ENCODE results near the gene TIMP2.
"Not testable (repeated sequence)": the region's sequence is repeated elsewhere in the genome, so short reads cannot be mapped to it uniquely, and the experiment has no call there.

Gene TIMP2

DNA sequence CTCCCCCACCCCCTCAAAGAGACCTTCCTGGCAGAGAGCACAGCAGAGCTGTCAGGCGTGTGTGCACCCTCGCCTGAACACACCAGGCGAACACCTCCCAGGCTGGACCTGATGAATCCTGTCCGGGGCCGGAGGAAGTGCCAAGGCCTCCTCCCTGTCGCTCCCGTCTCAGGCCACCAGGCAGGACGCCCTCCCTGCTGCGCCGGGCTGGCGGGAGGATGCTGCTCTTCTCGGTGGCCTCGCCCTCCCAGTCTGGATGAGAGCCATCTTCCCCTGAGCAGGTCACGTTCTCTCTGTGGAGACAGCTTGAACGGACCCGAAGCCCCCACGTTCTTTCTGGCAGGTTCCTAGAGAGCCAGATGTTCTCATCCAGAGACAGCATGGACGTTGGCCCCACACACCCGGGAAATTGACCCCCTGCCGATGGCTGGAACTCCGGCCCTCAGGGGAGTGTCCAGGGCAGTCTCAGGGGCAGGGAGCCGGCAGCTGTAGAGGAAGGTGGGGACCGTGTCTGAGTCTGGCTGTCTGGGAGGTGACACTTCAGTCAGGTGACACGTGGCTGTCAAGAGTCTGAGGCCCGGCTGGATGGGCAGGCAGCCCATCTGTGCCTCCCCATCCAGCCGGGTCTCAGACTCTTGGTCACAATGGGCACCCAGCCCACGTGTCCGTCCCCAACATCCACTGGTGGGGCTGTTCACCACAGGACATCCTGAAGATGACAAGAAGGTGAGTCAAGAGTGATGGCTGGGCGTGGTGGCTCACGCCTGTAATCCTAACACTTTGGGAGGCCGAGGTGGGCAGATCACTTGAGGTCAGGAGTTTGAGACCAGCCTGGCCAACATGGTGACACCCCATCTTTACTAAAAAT, 5.0 kb upstream of the TIMP2 start:
- DNase-seq (ENCODE audit: low read depth): no peak

DNA sequence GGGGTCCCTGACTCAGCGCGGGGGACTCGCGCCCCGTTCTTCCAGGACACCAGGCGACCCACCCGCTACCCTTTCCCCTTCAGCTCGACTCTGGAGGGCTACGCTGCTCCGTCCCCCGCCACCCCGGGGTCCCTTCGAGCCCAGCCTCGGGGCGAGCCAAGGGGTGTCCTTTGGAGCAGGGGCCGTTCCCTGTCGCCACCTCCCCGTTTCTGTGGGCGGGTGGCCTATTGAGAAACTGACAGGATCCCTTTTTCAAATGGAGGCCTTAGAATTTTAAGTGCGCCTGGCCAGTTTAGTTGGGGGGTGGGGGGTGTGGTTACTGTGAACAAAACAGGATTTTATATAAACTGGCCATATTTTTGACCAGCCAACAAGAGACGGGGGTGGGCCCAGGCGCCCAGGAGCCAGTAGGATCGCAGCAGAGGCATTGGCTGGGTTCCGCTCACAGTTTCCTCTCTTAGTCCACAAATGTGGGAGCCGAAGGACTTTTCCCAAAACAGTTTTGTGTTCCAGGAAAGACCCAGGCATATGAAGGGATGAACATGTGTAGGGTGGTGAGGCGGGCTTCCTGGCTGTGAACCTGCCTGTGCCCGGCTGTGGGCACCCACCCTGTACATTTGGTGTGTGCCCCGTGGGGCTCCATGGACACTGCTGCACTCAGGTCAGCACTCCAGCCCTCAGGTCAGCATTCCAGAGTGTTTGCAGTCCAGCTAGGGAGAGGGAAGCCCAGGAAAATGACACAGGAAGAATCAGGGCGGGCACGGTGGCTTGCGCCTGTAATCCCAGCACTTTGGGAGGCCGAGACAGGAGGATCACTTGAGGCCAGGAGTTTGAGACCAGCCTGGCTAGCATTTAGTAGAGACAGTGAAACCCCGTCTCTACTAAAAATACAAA, 722 bp upstream of the TIMP2 start:
- DNase-seq (ENCODE audit: low read depth): no peak

DNA sequence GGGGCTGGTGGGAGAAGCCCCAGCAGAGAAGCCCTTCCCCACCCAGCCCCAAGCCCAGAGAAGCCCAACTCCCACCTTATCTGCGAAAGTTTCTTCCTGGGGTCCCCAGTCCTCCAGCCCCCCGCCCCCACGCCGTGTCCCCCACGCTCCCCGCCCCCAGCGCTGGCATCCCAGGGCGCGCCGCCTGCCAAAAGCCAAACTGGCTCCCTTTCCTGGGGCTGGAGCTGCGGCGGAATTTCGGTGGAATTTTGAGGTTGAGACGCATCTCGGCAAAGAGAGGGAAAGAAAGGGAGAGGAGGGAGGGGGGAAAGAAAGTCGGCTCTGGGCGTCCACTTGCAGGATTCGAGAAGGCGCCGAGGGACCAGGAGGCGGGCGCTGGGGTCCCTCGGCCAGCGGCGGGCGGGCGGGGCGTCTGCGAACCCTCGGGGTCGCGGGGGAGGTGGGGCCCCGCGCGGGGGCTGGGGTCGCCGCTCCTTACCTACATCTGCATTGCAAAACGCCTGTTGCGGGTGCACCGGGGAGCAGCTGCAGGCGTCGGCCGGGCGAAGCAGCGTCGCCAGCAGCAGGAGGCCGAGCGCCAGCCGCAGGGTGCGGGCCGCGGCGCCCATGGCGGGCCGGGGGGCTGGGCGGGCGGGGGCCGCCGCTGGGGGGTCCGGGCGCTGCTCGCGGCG, 571 bp downstream of the TIMP2 start:
- DNase-seq (ENCODE audit: low read depth): no peak

DNA sequence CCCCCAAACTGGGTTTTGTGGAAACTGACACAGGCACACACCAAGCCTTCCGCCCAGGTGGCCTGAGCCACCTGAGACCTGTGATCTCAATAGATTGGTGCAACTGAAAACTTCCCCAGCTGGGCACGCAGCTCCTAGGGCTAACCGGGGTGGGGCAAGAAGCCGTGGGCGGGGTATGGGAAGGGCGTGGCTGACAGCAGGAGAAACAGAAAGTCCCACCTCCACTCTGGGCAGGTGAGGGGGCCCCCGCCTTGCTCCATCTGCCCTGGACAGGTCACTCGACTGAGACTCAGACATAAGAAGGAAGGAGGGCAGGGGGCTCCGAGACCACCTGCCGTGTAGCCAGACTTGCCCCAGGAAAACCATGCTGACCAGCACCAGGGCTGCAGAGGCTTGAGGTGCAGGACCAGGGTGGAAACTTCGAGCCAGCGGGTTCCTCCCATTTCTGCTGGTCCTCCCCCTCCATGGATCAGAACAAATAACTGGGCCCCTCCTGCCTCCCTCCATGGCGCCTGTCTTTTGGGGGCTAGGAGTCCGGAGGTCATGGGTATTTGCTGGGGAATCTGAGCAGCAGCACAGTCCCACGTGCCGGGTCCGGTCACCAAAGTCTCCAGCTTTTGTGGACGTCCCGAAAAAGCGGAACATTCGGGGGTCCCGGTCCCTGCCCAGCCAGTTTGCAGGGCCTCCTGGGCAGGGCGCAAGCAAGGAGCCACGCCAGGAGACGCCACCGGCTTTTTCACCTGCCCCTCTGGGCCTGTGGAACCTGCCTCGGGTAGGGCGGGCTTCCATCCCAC, 1.3 kb downstream of the TIMP2 start:
- DNase-seq (ENCODE audit: low read depth): no peak

DNA sequence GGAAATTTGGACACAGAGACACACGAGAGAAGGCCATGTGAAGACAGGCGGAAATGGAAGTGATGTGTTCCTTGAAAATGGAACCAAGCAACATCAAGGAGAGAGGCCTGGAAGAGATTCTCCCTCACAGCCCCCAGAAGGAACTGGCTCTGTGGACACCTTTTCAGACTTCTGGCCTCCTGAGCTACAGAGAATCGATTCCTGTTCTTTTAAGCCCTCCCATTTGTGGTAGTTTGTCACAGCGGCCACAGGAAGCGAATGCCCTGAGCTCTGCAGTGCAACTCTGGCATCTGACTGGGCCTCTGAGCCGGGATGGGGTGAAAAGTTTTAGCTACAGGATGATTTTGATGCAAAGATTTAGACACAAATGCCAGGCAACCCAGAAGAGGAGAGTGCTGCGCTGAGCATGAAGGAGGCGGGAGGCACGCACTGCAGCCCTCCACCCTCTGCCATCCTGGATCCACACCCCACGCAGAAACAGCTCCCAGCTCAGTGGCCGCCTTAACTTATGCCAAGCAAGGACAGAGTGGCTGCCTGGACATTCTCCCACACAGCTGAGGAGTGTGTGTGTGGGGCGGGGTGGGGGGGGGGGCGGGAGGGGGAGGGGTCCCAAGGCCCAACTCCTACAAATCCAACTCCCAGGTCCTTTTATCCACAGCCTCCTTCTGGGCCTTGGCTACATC, 2.2 kb downstream of the TIMP2 start:
- no peak for DNase-seq (ENCODE audit: low read depth)

DNA sequence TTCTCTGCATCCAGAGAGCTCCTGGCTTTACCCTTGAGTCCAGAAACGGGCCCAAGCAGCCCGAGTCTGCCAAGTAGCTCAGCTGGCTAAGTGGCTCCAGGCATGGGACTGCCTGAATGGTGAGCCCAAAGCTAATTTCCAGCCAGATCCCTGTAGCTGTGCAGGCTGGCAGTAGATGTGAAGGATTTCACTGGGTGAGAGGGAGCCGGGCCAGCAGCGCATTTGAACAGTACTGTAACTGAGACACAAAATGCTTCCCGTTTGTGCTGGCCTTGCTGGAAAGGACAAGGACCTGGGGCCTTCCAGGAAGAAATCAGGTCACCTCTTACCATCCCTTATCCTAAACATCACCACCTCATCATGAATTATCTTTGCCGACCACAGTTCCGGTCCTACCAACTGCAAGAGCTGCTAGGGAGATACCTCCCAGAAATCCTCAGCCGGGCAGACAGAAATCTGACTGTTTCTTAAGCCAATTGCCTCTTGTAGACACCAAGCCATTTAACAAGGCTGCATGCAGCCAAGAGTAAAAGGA, 3.7 kb downstream of the TIMP2 start:
- DNase-seq (ENCODE audit: low read depth): no peak

DNA sequence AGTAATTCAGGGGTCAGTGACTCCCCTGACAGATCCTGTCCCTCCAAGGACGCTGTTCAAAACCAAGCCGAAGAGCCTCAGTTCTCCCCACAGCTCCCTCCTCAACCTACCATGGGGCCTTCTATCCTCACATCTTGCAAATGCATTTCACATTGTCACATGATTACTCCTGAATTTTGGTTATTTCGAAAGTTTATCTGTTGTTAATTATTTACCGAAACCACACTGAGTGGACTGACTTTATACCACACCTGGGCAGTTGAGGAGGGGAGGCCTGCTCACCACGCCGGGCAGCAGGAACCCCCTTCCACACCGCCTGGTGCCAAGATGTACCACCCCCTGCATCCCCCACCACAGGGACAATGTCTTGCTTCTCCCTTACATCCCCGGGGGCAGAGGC, 4.7 kb downstream of the TIMP2 start:
- DNase-seq (ENCODE audit: low read depth): no peak

DNA sequence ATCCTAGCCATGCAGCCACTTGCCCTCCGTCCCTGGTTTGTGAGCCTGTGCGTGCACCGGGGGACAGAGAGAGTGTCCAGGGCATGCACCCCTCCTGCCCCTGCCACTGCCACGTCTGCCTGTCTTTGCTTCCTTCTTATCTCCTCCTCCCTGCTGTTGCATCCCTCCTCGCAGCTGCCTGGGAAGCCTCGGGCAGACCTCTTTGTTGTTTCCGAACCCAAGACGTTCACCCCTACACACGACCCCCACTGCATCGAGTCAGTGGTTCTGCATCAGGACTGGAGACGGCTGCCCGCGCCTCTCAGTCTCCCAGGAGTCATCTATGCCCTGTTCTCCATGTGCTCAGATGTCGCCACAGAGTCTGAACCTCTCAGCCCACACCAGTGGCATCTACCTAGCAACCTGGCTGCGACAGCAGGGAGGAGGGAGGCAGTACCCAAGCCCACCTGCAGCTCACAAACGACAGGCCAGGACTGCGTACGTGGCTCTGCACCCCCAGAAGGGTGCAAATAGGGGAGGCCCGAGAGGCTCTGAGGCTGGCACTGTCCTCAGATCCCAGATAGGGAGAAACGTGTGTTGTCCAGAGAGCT, 5.2 kb downstream of the TIMP2 start:
- no peak for DNase-seq (ENCODE audit: low read depth)

DNA sequence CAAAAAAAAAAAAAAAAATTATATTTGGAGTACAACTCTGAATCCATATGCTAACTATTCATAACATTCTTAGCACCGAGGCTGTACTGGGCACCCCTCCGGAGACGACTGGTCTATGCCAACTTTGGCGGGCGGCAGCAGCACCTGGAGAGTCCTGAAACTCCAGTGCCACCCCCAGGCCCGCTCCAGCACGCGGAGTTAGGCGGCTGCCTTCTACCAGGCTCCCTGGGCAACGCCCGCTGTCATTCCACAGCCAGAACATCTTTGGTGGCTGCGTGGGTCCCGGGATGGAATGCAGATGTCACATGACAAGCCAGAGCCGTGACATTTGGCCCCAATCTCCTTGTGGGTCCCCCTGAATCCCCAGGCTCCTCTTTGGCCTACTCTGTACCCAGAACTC, 6.2 kb downstream of the TIMP2 start:
- no peak for DNase-seq (ENCODE audit: low read depth)

DNA sequence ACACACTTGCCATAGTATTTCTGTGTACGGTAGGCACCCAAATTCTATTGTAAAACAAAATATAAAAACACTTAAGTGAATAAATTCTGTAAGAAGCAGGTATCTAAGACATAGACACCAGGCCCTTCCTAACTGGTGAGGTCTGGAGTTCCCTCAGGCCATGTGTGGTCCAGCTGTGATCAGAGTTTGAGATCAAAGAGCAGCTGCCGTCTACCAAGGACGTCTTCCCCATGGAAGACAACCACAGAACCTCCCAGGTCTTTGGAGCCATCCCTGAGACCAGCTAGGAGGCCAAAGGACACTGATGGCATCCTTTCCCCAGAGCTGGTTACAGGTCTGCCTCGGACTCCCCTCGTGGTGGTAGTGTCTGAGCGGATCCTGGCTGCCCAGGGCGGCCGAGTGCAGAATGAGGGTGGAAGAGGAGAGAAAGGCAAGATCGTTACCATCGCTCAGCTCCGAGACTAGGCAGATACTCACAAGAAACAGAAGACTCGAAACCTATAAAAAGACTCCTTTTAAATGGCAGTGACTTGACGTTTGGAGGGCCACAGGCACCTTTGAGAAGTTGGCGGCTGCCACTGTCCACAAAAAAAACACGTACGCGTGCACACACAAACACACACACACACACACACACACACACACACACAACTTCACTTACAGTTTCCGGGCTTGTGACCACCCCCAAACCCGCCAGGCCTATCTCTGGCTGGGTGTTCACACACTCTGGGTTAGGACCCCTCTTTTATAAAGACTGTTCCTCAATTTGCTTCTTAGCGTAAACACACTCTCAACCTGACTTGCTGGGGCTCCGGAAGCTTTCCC, 7.5 kb downstream of the TIMP2 start:
- no peak for DNase-seq (ENCODE audit: low read depth)

DNA sequence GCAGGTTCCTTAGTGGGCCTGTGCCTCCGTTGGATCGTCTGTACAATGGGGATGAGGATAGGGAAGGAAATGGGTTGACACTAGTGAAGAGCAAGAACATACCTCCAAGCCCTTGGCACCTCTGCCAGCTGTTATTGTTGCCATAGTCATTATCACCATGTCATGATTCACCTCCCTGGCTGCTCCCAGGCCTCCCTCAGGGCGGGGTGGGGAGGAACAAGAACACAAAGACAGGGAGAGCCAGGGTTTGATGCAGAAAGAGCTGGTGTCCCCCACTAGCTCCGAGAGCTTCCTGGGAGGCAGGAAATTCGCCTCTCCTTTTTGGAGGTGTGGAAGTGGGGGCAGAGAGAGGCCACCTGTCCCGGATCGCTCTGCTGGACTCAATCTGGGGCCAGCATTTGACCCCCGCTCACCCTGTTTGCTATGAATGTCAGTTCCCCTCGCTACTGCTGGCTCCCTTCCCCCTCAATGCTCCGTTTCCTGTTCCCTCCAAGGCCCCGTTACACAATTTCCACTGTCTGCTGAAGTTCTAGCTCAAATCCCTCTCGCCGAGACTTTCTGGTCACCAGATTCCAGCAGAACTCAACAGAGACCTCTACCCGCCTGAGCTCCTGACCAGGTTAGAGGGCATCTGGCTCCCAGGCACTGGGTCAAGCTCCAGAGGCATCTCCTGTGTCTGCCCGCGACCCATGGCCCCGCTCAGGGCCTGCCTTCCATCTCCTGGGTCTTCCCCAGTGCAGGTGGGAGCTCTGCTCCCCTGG, 9.1 kb downstream of the TIMP2 start:
- DNase-seq (ENCODE audit: low read depth): no peak

DNA sequence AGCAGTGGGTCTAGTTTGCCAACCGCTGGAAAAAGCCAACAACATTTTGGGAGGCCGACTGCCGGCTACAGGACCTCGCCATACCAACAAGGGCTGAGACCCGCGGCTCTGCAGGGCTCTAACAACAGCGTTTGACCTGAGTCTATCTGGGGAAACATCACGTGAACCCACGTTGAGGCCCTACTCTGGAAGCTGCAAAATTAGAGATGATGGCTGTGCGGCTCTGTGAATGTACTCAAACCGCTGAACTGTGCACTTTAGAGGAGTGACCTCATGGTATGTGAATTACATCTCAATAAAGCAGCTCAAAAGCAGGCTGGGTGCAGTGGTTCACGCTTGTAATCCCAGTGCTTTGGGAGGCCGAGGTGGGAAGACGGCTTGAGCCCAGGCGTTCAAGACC, 12.1 kb downstream of the TIMP2 start:
- DNase-seq (ENCODE audit: low read depth): no peak

DNA sequence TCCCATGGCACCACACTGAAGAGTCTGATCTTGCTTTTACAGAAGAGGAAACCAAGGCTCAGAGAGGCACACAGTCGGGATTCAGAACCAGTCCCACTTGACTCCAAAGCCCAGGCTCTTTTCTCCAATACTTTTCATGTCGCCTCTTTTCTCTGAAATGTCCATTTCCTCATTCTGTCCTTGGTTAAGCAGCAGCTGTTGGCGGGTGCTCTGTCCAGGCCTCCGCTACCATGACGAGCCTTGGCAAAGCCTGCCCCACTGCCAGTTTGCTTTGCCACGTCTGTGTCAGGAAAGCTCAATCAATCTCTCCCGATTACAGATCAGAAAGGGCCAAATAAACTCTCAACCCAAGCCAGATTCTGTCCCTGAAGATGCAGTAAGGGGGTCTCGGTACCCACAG, 13.1 kb downstream of the TIMP2 start:
- DNase-seq (ENCODE audit: low read depth): no peak

DNA sequence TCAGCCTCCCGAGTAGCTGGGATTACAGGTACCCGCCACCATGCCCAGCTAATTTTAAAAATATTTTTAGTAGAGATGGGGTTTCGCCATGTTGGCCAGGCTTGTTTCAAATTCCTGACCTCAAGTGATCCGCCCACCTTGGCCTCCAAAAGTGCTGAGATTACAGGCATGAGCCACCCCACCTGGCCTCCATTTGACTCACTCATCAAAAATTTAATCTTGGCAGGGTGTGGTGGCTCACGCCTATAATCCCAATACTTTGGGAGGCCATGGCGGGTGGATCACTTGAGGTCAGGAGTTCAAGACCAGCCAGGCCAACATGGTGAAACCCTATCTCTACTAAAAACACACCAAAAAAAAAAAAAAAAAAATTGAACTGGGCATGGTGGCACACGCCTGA, 13.6 kb downstream of the TIMP2 start:
- DNase-seq (ENCODE audit: low read depth): not testable (repeated sequence)

DNA sequence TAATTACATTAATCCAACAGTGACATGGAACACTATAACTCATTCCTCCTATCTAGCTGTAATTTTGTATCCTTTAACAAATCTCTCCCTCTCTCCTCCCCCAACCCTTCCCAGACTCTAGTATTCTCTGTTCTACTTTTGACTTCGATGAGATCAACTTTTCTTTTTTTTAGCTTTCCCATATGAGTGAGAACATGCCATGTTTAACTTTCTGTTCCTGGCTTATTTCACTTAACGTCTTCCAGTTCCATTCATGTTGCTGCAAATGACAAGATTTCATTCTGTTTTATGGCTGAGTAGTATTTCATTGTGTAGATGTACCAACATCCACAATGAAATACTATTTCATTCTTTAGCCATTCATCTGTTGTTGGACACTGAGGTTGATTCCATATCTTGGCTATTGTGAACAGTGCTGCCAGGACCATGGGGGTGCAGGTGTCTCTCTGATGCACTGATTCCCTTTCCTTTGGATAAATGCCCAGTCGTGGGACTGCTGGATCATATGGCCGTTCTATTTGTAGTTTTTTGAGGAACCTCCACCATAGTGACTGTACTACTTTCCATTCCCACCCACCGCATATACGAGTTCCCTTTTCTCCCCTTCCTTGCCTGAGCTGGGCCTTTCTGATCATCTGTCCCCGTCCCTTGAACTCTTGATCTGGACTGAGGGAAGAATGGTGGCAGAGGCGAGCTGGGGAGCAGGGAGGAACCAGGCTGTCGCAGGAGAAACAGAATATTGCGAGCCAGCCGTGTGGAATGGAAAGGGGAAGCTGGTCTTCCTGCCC, 14.5 kb downstream of the TIMP2 start:
- no peak for DNase-seq (ENCODE audit: low read depth)

DNA sequence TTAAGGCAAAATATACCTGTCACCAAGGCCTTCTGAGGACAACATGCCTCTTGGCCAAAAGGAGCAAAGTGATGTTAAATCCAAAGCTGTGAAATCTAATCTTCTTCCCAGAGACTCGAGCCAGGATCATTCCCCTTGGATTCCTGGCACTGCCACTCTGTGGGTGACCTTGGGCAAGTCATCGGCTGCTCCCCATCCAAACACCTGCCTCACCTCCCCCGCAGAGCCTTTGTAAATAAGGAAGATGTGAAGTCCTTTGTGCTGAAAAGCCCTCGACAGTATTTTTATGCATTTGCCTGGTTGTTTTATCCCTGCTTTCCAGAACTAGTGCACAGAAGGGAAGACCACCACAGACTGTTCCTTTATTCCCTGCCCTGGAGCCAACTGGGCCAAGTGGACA, 16.8 kb downstream of the TIMP2 start:
- DNase-seq (ENCODE audit: low read depth): no peak

DNA sequence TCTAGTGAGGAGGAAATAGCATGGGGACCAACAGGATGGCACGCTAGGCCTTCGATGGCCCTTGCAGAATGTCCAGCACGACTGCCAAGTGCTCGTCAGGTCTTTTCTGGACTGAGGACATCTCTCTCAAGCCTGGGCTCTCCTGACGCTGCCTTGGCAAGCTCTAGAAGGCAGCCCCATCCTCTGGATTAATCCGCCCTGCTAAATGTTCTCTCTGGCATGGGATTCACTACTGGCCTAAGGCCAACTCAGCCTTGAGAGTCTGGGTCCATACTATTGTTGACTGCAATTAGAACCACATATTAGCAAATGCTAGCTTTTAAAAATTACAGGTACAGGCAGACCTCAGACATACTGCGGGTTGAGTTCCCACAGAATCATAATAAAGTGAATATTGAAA, 19.6 kb downstream of the TIMP2 start:
- no peak for DNase-seq (ENCODE audit: low read depth)

DNA sequence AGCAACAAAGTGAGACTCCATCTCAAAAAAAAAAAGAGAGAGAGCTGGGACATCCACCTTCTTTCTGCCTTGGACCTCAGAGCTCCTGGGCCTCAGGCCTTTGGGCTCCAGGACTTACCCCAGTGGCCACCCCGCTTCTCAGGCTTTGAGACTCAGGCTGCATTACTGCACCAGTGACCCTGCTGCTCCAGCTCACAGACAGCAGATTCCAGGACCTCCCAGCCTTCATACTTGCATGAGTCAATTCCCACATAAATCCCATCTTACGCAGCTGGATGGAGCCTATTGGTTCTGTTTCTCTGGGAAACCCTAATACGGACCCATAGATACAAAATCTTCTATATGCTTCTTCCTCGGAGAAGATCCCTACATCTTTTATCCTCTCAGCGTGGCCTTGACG, 20.1 kb downstream of the TIMP2 start:
- DNase-seq (ENCODE audit: low read depth): no peak

Measured in stimulated activated CD8-positive, alpha-beta memory T cell treated with anti-CD3 and anti-CD28 coated beads, Interleukin-15, amount 100 ng/mL, for 24 hours (primary cell).